Measurements from ENCODE around the gene NHS.

The NHS gene

GRCh38 chrX:17613979-17614588 is 239.1 kb downstream of the NHS start:
- H3K4me3 ChIP-seq (IDR thresholded peaks at IDR 0.05; ENCODE audit: insufficient read depth, low read depth, low read length) = no peak overlapping the region
- H3K36me3 ChIP-seq (ENCODE audit: insufficient read depth) = no peaks in the 10 kb centered on the region
- no peak overlapping the region for H3K9ac ChIP-seq
- H3K4me1 ChIP-seq (ENCODE audit: low read depth, poor library complexity, severe bottlenecking) = peaks cover 53% of the 10 kb centered on the region
- no peaks in the 10 kb centered on the region for H3K79me2 ChIP-seq (ENCODE audit: insufficient read depth, low read depth)
- peak overlapping the region; percentile 84 for H3K4me2 ChIP-seq
- no peaks in the 10 kb centered on the region for H4K20me1 ChIP-seq (ENCODE audit: insufficient read depth)
- H3K27me3 ChIP-seq (ENCODE audit: insufficient read depth, low read depth) = no peaks in the 10 kb centered on the region
- peak overlapping the region; percentile 52 for H3K27ac ChIP-seq
- TF ChIP-seq CTCF (conservative IDR thresholded peaks at IDR 0.05; ENCODE audit: low read depth, low read length) = no peak
- 0 out of 2 replicates have a peak overlapping the region, but pooled peaks have one; percentile 22 for H2AFZ ChIP-seq (ENCODE audit: low read depth)

GRCh38 chrX:17616936-17617335 is 241.9 kb downstream of the NHS start:
- H3K4me2 ChIP-seq = no peak overlapping the region
- H3K4me3 ChIP-seq (IDR thresholded peaks at IDR 0.05; ENCODE audit: insufficient read depth, low read depth, low read length) = no peak overlapping the region
- H2AFZ ChIP-seq (ENCODE audit: low read depth) = no peak overlapping the region
- no peak overlapping the region for H3K27ac ChIP-seq
- no peak overlapping the region for H3K9ac ChIP-seq
- H3K79me2 ChIP-seq (ENCODE audit: insufficient read depth, low read depth) = no peaks in the 10 kb centered on the region
- no peaks in the 10 kb centered on the region for H3K36me3 ChIP-seq (ENCODE audit: insufficient read depth)
- H3K4me1 ChIP-seq (ENCODE audit: low read depth, poor library complexity, severe bottlenecking) = peaks cover 50% of the 10 kb centered on the region
- no peaks in the 10 kb centered on the region for H4K20me1 ChIP-seq (ENCODE audit: insufficient read depth)
- H3K27me3 ChIP-seq (ENCODE audit: insufficient read depth, low read depth) = no peaks in the 10 kb centered on the region
- TF ChIP-seq CTCF (conservative IDR thresholded peaks at IDR 0.05; ENCODE audit: low read depth, low read length) = no peak

GRCh38 chrX:17617806-17618205 is 242.8 kb downstream of the NHS start:
- no peak for TF ChIP-seq CTCF (conservative IDR thresholded peaks at IDR 0.05; ENCODE audit: low read depth, low read length)
- H4K20me1 ChIP-seq (ENCODE audit: insufficient read depth) = no peaks in the 10 kb centered on the region
- H2AFZ ChIP-seq (ENCODE audit: low read depth) = no peak overlapping the region
- H3K36me3 ChIP-seq (ENCODE audit: insufficient read depth) = no peaks in the 10 kb centered on the region
- no peaks in the 10 kb centered on the region for H3K27me3 ChIP-seq (ENCODE audit: insufficient read depth, low read depth)
- no peaks in the 10 kb centered on the region for H3K79me2 ChIP-seq (ENCODE audit: insufficient read depth, low read depth)
- no peak overlapping the region for H3K9ac ChIP-seq
- no peak overlapping the region for H3K4me2 ChIP-seq
- no peak overlapping the region for H3K4me3 ChIP-seq (IDR thresholded peaks at IDR 0.05; ENCODE audit: insufficient read depth, low read depth, low read length)
- H3K27ac ChIP-seq = no peak overlapping the region
- H3K4me1 ChIP-seq (ENCODE audit: low read depth, poor library complexity, severe bottlenecking) = peaks cover 46% of the 10 kb centered on the region

GRCh38 chrX:17621566-17622270 is 246.7 kb downstream of the NHS start:
- Histone ChIP-seq H3K27ac (no peak overlapping the region), H3K4me3 (IDR thresholded peaks at IDR 0.05; ENCODE audit: insufficient read depth, low read depth, low read length) (no peak overlapping the region)

More at GRCh38 chrX:17621566-17622270, 246.7 kb downstream of the NHS start:
- Histone ChIP-seq H3K9ac (no peak overlapping the region), H3K4me2 (no peak overlapping the region; the same call in 1 of the 2 replicates), H3K27me3 (ENCODE audit: insufficient read depth, low read depth) (no peaks in the 10 kb centered on the region), H3K4me1 (ENCODE audit: low read depth, poor library complexity, severe bottlenecking) (peaks cover 19% of the 10 kb centered on the region), H3K79me2 (ENCODE audit: insufficient read depth, low read depth) (no peaks in the 10 kb centered on the region), H4K20me1 (ENCODE audit: insufficient read depth) (no peaks in the 10 kb centered on the region), H2AFZ (ENCODE audit: low read depth) (no peak overlapping the region), H3K36me3 (ENCODE audit: insufficient read depth) (no peaks in the 10 kb centered on the region)
- TF ChIP-seq CTCF (conservative IDR thresholded peaks at IDR 0.05; ENCODE audit: low read depth, low read length) = no peak
